HG03175 (cell line): ENCODE results near the gene FGD5.
"Not testable (repeated sequence)": the region's sequence is repeated elsewhere in the genome, so short reads cannot be mapped to it uniquely, and the experiment has no call there.

Experiments used
- ATAC-seq: cut with Tn5 transposase; IDR thresholded peaks from one replicate; pipeline ENCODE4 v1.9.1; 2021; ENCODE audit warnings: mild to moderate bottlenecking, moderate library complexity; ENCODE audit not compliant: unreplicated experiment

FGD5 gene

GRCh38 chr3:14805961-14806537 is 12.7 kb upstream of the FGD5 start:
- ATAC-seq, result no peak

GRCh38 chr3:14806641-14807263 is 12.0 kb upstream of the FGD5 start:
- ATAC-seq, result no peak

GRCh38 chr3:14808025-14808424 is 10.7 kb upstream of the FGD5 start:
- no peak for ATAC-seq

- ATAC-seq, result no peak
Measured at GRCh38 chr3:14808502-14809266, 10.1 kb upstream of the FGD5 start.

- not testable (repeated sequence) for ATAC-seq
Measured at GRCh38 chr3:14809611-14810010, 9.2 kb upstream of the FGD5 start.

DNA sequence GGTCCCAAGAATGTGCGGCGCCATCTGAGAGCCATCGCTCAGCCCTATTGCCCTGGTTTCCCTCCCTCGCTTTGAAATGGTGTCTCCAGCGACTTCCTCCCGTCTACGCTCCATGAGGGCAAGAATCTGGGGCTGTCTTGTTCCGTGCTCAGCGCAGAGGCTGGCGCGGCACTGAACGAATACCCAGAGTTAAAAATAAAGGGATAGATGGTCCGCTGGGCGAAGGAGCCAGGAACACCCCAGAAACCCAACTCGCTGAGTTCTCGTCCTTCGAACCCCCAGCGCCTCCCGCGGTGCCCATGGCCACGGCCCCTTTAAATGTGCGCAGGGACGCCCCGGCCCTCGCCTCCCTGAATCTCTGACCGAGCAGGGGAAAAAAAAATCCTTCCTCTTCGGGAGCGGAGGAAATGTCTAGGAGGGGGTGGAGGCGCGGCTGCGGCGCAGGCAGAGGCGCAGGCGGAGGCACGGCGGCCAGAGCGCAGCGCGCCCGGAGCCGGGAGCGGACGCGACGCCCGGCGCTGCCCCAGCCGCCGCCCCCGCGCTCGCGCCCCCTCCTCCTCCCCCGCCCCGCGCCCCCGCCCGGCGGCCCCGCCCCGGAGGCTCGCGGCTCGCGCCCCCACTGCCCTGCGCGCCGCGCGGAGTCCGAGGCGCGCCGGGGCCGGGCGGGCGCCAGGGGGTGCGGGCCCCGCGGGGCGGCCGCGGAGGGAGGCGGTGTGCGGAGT is 8.5 kb upstream of the FGD5 start:
- no peak for ATAC-seq

- no peak for ATAC-seq
Measured at GRCh38 chr3:14810801-14811661, 7.7 kb upstream of the FGD5 start.

- ATAC-seq, result no peak
Measured at GRCh38 chr3:14811684-14812083, 7.1 kb upstream of the FGD5 start.

DNA sequence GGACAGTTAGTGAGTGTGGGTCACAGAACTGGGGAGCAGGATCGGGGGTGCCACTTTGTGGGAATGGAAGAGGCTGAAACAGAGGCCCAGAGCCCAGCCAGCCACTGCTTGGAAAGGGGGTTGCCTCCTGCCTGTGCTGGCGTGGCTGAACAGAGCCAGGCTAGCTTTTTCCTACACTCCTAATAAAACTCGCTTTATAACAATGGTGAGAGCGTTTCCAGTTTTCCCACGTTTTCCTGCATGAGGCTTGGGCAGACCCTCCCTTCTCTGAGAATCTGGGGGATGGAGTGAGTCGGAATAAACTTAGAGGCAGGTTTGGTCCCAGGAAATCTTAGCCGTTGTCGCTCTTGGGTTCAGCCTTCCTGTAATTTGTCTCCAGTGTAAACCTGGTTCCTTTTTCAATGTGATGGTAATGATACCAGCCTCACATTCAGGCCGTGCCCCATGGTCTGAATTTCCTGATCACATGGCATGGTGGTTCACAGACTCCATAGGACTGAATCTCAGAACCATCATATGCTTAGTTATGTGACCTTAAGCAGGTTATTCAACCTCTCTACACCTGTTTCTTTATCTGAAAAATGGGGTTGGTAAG is 6.5 kb upstream of the FGD5 start:
- no peak for ATAC-seq

GRCh38 chr3:14814411-14814871 is 4.3 kb upstream of the FGD5 start:
- no peak for ATAC-seq

DNA sequence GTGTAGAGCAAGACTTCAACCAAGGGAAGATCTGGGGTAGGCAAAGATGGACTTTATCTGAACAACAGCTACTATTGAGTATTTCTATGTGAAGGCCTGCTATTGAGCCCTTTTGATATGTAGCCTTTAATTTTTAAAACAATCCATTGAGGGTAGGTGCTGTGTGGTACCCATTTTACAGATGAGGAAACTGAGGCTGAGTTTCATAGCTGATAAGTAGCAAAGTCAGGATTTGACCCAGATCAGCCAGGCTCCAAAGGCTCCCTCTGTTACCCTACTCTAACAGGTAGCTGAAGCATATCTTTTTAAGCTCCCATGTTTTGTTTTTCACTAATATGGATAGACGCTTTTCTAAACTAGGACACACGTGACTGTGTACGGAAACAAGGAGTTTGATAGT is 2.4 kb upstream of the FGD5 start:
- no peak for ATAC-seq

DNA sequence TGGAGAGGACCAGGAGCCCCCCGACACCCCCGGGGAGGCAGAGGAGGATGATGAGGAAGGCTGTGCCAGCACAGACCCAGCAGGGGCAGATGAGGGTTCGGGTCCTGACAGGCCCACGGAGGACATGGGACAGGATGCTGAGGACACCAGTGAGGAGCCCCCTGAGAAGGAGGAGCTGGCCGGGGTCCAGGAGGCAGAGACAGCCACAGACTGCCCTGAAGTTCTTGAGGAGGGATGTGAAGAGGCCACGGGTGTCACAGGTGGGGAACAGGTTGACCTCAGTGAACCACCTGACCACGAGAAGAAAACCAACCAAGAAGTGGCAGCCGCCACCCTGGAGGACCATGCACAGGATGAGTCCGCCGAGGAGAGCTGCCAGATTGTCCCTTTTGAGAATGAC is 909 bp downstream of the FGD5 start:
- no peak for ATAC-seq

GRCh38 chr3:14820156-14820555 is 1.4 kb downstream of the FGD5 start:
- no peak for ATAC-seq

GRCh38 chr3:14821151-14821550 is 2.4 kb downstream of the FGD5 start:
- no peak for ATAC-seq

DNA sequence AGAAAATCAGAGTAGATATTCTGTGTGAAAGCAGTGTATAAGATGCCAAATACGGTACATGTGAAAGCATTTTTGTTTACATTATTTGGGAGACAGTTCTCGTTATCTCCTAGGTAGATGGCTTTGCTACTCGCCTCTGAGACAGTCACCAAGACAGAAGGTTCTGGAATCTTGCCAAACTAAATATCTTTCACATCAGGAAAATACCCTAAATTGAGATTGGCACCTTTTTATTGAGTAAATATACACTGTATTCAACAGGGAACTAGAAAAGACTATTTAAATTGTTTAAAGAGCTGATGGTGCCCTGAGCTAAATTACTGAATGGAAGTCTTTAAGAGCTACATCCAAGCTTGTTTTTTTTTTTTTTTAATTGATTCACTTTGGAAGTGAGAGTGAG is 3.4 kb downstream of the FGD5 start:
- ATAC-seq, result no peak

DNA sequence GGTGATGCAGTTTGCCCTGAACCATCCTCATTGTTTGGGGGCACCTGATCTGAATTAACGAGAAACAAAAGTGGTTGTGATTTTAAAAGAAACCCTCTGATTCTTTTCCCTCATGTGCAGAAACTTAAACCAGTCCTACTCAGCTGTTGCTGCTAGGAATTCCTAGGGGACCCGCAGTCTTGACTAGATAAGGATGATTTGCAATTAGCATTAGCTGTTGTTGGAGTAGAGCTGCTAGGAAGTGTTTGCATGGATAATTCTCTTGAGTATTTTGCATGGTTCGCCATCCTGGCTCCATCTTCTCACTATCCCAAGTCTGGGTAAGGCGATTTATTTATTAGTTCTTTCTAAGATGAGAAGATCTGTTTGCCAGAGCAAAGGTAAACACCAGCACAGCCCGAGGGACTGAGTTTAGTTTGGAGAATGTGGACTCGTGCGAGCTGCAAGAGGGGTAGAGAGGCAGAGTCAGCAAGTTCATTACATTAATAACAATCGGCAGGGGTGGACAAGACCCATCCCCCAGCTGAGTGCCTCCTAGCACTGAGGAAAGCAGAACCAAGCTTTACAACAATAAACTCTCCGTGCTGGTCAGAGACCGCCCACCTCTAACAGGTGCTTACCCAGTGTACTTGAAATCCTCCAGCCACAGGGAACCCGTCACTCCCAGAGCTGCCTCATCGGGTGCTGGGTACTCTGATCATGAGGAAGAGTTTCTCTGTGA is 4.1 kb downstream of the FGD5 start:
- no peak for ATAC-seq

DNA sequence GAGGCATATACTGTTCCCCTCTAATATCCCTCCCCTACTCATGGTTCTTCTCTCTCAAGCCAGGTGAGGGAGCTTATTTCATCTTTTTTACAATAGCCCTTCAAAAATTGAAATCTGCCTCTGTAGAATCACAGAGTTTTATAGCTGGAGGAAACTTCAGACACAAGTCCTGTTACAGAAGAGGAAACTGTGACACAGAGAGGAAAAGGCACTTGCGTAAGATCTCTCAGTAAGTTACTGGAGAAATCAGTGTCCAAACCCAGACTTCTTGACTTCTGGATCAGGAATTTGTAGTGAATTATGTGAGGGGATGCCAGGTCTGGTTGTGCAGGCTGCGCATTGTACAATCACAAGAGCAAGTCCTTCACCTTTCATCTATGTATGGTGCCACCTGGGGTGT is 4.6 kb downstream of the FGD5 start:
- ATAC-seq, result no peak

DNA sequence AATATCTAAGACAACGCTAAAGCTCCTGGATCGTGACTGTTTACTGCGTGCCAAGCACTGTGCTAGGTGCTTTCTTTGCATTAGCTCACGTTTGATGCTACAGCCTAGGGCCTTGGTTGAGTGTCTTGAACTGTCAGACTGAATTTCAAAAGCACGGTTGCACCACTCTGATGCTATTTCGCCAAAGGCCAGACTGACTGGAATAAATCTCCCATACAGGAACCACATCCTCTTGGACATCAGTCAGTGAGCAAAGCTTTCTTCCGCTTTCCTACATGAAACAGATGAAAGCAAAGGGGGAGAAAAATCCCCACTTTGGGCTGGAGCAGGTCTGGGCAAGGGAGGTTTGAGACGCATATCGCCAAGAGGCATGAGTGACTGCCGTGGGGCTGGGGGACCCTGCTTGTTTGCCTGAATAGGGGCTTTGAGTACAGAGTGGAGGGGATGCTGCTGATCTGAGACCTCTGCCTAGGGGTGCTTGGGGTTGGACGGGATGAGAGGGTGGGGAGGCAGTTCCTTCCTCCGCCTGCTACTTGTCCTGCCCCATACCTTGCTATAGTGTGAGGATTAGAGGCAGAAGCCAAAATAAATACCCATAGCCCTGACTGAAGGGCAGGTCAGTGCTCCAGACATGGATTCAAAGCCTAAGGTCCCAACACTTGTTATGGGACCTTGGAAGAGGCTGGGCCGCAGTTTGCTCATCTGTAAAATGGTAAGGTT is 5.3 kb downstream of the FGD5 start:
- ATAC-seq, result no peak

DNA sequence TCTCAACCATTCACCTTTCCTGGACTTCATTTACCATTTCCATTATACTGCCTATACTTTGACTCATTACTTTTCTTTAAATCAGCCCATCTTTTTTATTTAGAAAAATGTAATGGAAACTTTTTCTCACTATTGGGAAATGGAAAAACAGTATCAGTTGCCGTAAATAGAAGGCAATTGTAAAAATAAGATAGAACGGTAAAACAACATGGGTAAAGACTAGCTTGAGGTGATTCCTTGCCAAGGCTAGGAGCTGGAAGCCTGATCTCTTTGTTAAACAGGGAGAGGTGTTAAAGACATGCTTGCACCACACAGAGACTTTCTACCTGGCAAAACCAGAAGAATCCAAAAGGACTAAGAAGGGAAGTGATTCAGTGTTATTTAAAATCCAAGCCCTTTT is 5.9 kb downstream of the FGD5 start:
- no peak for ATAC-seq
